Mesenchymal stem cell (in vitro differentiated cells and primary cell): ENCODE measurements around the gene ABCC6.

Source experiments
- DNase-seq: peaks from one replicate; pipeline ENCODE4 v3.0.0-alpha.2; 2013
- H2AFZ ChIP-seq: one replicate; pipeline ENCODE4 v1.6.1; 2013; ENCODE audit warnings: low read depth, mild to moderate bottlenecking, control low read depth, inconsistent platforms, low read length, moderate library complexity
- H2AK5ac ChIP-seq: 2 replicates; pipeline ENCODE4 v1.6.1; 2013; ENCODE audit warnings: low read length, moderate library complexity, mild to moderate bottlenecking, inconsistent platforms; ENCODE audit not compliant: severe bottlenecking
- H2BK120ac ChIP-seq: one replicate; pipeline ENCODE4 v1.6.1; 2013; ENCODE audit warnings: low read depth, mild to moderate bottlenecking, inconsistent platforms, low read length, moderate library complexity
- H2BK12ac ChIP-seq, 2 experiments: one replicate each; pipeline ENCODE4 v1.6.1; 2013; ENCODE audit warnings: inconsistent platforms in 2 of 2, low read length in 2 of 2, mild to moderate bottlenecking in 2 of 2, moderate library complexity in 2 of 2, control low read depth in 1 of 2
- H2BK15ac ChIP-seq: one replicate; pipeline ENCODE4 v1.6.1; 2013; ENCODE audit warnings: mild to moderate bottlenecking, low read depth, inconsistent platforms; ENCODE audit not compliant: poor library complexity, severe bottlenecking
- H2BK5ac ChIP-seq: 2 replicates; pipeline ENCODE4 v1.6.1; 2013; ENCODE audit warnings: low read depth, mild to moderate bottlenecking, low read length, control low read depth, inconsistent platforms; ENCODE audit not compliant: poor library complexity, severe bottlenecking
- H3K14ac ChIP-seq, 2 experiments: one replicate each; pipeline ENCODE4 v1.6.1; 2013; ENCODE audit warnings: inconsistent platforms in 2 of 2, low read length in 2 of 2, control low read depth in 1 of 2, mild to moderate bottlenecking in 1 of 2, moderate library complexity in 1 of 2
- H3K18ac ChIP-seq, 2 experiments: one replicate each; pipeline ENCODE4 v1.6.1; 2013; ENCODE audit warnings: inconsistent platforms in 2 of 2, low read length in 2 of 2, control low read depth in 1 of 2, low read depth in 1 of 2, mild to moderate bottlenecking in 1 of 2
- H3K23ac ChIP-seq, 2 experiments: one replicate each; pipeline ENCODE4 v1.6.1; 2013; ENCODE audit warnings: inconsistent platforms in 2 of 2, low read length in 2 of 2, mild to moderate bottlenecking in 2 of 2, moderate library complexity in 2 of 2, control low read depth in 1 of 2
- H3K27ac ChIP-seq: 2 replicates; pipeline ENCODE4 v1.5.1; 2013; ENCODE audit warnings: mild to moderate bottlenecking, moderate library complexity, low read length, control low read depth, inconsistent platforms; ENCODE audit not compliant: poor library complexity, severe bottlenecking
- H3K27me3 ChIP-seq, 2 experiments: 2 replicates each; pipeline versions ENCODE4 v1.6.1 to v1.7.0; 2013; ENCODE audit warnings: low read length in 2 of 2, mild to moderate bottlenecking in 2 of 2, moderate library complexity in 2 of 2, control low read depth in 1 of 2, inconsistent platforms in 1 of 2; ENCODE audit not compliant: control insufficient read depth in 1 of 2, insufficient read depth in 1 of 2
- H3K36me3 ChIP-seq, 2 experiments: 2 replicates each; pipeline versions ENCODE4 v1.6.1 to v1.7.0; 2013; ENCODE audit warnings: low read length in 2 of 2, control low read depth in 1 of 2, inconsistent platforms in 1 of 2, low read depth in 1 of 2, mild to moderate bottlenecking in 1 of 2; ENCODE audit not compliant: insufficient read depth in 2 of 2, control insufficient read depth in 1 of 2
- H3K4ac ChIP-seq, 2 experiments: one replicate each; pipeline ENCODE4 v1.6.1; 2013; ENCODE audit warnings: inconsistent platforms in 2 of 2, low read length in 2 of 2, mild to moderate bottlenecking in 2 of 2, moderate library complexity in 2 of 2, control low read depth in 1 of 2, low read depth in 1 of 2
- H3K4me1 ChIP-seq: 2 replicates; pipeline ENCODE4 v1.6.1; 2013; ENCODE audit warnings: low read depth, low read length, control low read depth; ENCODE audit not compliant: control insufficient read depth, insufficient read depth
- H3K4me2 ChIP-seq: 2 replicates; pipeline ENCODE4 v1.6.1; 2013; ENCODE audit warnings: low read length, mild to moderate bottlenecking, inconsistent platforms; ENCODE audit not compliant: poor library complexity, severe bottlenecking
- H3K4me3 ChIP-seq, 2 experiments: 2 replicates each; pipeline versions ENCODE4 v1.5.1 to v1.7.0; 2013; ENCODE audit warnings: low read length in 2 of 2, mild to moderate bottlenecking in 2 of 2, control low read depth in 1 of 2, low read depth in 1 of 2; ENCODE audit not compliant: insufficient read depth in 1 of 2
- H3K79me1 ChIP-seq: replicated peaks from 2 replicates; pipeline ENCODE4 v1.6.1; 2013; ENCODE audit warnings: mild to moderate bottlenecking, control low read depth, low read length, inconsistent platforms; ENCODE audit not compliant: poor library complexity, severe bottlenecking
- H3K9ac ChIP-seq: 2 replicates; pipeline ENCODE4 v1.7.0; 2013; ENCODE audit warnings: mild to moderate bottlenecking, low read length, moderate library complexity
- H3K9me3 ChIP-seq: 2 replicates; pipeline ENCODE4 v1.7.0; 2013; ENCODE audit warnings: mild to moderate bottlenecking, low read length; ENCODE audit not compliant: control insufficient read depth
- H4K8ac ChIP-seq: one replicate; pipeline ENCODE4 v1.6.1; 2013; ENCODE audit warnings: inconsistent platforms, mild to moderate bottlenecking, low read length, moderate library complexity
- H4K91ac ChIP-seq: one replicate; pipeline ENCODE4 v1.6.1; 2013; ENCODE audit warnings: mild to moderate bottlenecking, low read length, inconsistent platforms
- WGBS: methylation state at CpG from one replicate; pipeline ENCODE4 v1.1.7; 2013; ENCODE audit warnings: mixed read lengths; 5-methylcytosine and 5-hydroxymethylcytosine counted together

ABCC6 gene

DNA sequence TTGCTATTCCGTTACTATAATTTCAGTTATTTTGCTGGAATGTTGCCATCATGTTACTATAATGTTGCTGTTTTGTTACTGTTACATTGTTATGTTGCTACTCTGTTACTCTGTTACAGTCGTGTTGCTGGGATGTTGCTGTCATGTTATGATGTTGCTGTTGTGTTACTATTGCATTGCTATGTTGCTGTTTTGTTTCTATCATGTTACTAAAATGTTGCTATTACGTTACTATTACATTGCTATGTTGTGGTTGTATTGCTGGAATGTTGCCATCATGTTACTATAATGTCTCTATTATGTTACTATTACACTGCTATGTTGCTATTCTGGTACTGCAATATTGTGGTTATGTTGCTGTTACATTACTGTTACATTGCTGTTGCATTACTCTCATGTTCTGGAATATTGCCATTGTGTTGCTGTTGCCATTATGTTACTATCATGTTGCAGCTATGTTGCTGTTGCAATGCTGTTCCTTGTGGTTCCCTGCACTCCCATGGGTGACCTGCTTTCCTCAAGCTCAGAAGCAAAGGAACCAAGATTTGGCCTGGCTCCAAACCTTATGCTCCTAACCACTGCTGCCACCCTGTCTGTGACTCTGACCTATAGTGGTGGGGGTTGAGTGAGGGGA is 64.4 kb downstream of the ABCC6 start:
- H2BK120ac ChIP-seq, result no peak overlapping the region
- no peak overlapping the region for H4K91ac ChIP-seq
- peaks cover 22 to 35% of the 10 kb centered on the region in 2 experiments for H3K27me3 ChIP-seq
- peaks cover 21% of the 10 kb centered on the region for H3K9me3 ChIP-seq
- H2AK5ac ChIP-seq, result no peak overlapping the region
- peaks cover 3% of the 10 kb centered on the region for H3K4me1 ChIP-seq
- H3K23ac ChIP-seq, result no peak overlapping the region
- H3K36me3 ChIP-seq, result peaks cover 0 to 20% of the 10 kb centered on the region in 2 experiments
- DNase-seq, result peak; percentile 25
- no peak overlapping the region for H3K27ac ChIP-seq
- no peak overlapping the region for H3K9ac ChIP-seq
- H2AFZ ChIP-seq, result no peak overlapping the region
- H3K18ac ChIP-seq, result no peak overlapping the region
- no peak overlapping the region for H3K4ac ChIP-seq
- no peak overlapping the region for H2BK15ac ChIP-seq
- H3K4me2 ChIP-seq, result no peak overlapping the region
- H3K79me1 ChIP-seq, result no peaks in the 10 kb centered on the region
- H3K14ac ChIP-seq, result no peak overlapping the region
- no peak overlapping the region for H2BK12ac ChIP-seq
- no peak overlapping the region for H4K8ac ChIP-seq
- H3K4me3 ChIP-seq, result no peak overlapping the region
- no peak overlapping the region for H2BK5ac ChIP-seq
- 82% methylated on average over 2 of the region's 3 CpGs for whole genome bisulfite sequencing

DNA sequence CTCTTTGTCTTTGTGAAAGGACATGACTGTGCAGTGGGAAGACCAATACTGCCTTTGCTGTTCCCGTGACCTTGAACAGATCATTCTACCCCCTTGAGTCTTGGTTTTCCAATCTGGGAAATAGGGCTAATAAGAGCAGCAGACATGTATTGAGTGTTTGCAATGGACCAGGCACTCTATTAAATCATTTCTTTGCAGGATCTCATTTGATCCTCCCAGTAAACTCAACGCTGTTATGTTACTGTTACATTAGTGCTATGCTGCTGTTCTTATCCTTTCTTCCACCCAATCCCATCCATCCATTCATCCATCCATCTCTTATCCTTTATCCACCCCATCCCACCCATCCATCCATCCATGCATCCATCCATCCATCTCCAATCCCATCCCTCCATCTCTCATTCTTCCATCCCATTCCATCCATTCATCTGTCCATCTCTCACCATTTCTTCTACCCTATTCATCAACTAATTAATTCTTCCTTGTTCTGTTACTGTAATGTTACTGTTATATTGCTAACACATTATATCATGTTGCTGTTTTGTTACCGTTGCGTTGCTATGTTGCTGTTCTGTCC is 65.1 kb downstream of the ABCC6 start:
- Histone ChIP-seq H3K4ac (no peak overlapping the region), H3K27me3 (peaks cover 17 to 28% of the 10 kb centered on the region in 2 experiments), H3K14ac (no peak overlapping the region), H3K4me3 (no peak overlapping the region), H3K4me1 (peaks cover 3% of the 10 kb centered on the region), H2BK15ac (no peak overlapping the region), H2AK5ac (no peak overlapping the region), H3K9me3 (peaks cover 21% of the 10 kb centered on the region), H3K27ac (no peak overlapping the region), H2BK5ac (no peak overlapping the region), H3K9ac (no peak overlapping the region), H4K91ac (no peak overlapping the region), H2BK120ac (no peak overlapping the region), H2AFZ (no peak overlapping the region), H3K23ac (no peak overlapping the region), H3K36me3 (peaks cover 0 to 17% of the 10 kb centered on the region in 2 experiments), H3K4me2 (no peak overlapping the region), H3K18ac (no peak overlapping the region), H3K79me1 (no peaks in the 10 kb centered on the region), H2BK12ac (no peak overlapping the region), H4K8ac (no peak overlapping the region)
- no peak for DNase-seq
- 98% methylated on average over 4 of the region's 4 CpGs for WGBS

GRCh38 chr16:16157166-16157565 is 66.1 kb downstream of the ABCC6 start:
- H3K23ac ChIP-seq, result no peak overlapping the region
- H3K9ac ChIP-seq, result no peak overlapping the region
- no peak overlapping the region for H2BK5ac ChIP-seq
- WGBS, result 100% methylated on average over 1 of the region's 1 CpG
- peaks cover 3% of the 10 kb centered on the region for H3K4me1 ChIP-seq
- H3K36me3 ChIP-seq, result peaks cover 0 to 17% of the 10 kb centered on the region in 2 experiments
- H3K27ac ChIP-seq, result no peak overlapping the region
- H2BK15ac ChIP-seq, result no peak overlapping the region
- peaks cover 21% of the 10 kb centered on the region for H3K9me3 ChIP-seq
- H3K27me3 ChIP-seq, result peaks cover 7 to 21% of the 10 kb centered on the region in 2 experiments
- no peak overlapping the region for H2AK5ac ChIP-seq
- no peak for DNase-seq
- H2BK12ac ChIP-seq, result no peak overlapping the region
- H4K91ac ChIP-seq, result no peak overlapping the region
- H2AFZ ChIP-seq, result no peak overlapping the region
- no peak overlapping the region for H3K4me2 ChIP-seq
- H3K4ac ChIP-seq, result no peak overlapping the region
- no peak overlapping the region for H2BK120ac ChIP-seq
- no peaks in the 10 kb centered on the region for H3K79me1 ChIP-seq
- no peak overlapping the region for H3K18ac ChIP-seq
- H4K8ac ChIP-seq, result no peak overlapping the region
- no peak overlapping the region for H3K4me3 ChIP-seq
- H3K14ac ChIP-seq, result no peak overlapping the region

- H4K8ac ChIP-seq, result no peak overlapping the region
- no peak overlapping the region for H2AFZ ChIP-seq
- H2BK12ac ChIP-seq, result no peak overlapping the region
- H2BK5ac ChIP-seq, result no peak overlapping the region
- H2AK5ac ChIP-seq, result no peak overlapping the region
- H3K18ac ChIP-seq, result no peak overlapping the region
- H3K9me3 ChIP-seq, result peaks cover 21% of the 10 kb centered on the region
- H3K36me3 ChIP-seq, result peaks cover 0 to 16% of the 10 kb centered on the region in 2 experiments
- no peak overlapping the region for H3K14ac ChIP-seq
- H3K27ac ChIP-seq, result no peak overlapping the region
- no peak overlapping the region for H3K4me2 ChIP-seq
- peaks cover 6% of the 10 kb centered on the region for H3K4me1 ChIP-seq
- H3K79me1 ChIP-seq, result no peaks in the 10 kb centered on the region
- H3K27me3 ChIP-seq, result peaks cover 7 to 11% of the 10 kb centered on the region in 2 experiments
- no peak overlapping the region for H3K4me3 ChIP-seq
- no peak for DNase-seq
- no peak overlapping the region for H2BK120ac ChIP-seq
- H3K4ac ChIP-seq, result no peak overlapping the region
- WGBS, result 88% methylated on average over 3 of the region's 3 CpGs
- H2BK15ac ChIP-seq, result no peak overlapping the region
- no peak overlapping the region for H4K91ac ChIP-seq
- no peak overlapping the region for H3K9ac ChIP-seq
- H3K23ac ChIP-seq, result no peak overlapping the region
Measured at GRCh38 chr16:16155234-16155633, 68.1 kb downstream of the ABCC6 start.
